SU-DHL-6 (cell line): Measurements from ENCODE around the gene ERVH48-1.
A peak's percentile ranks its signal among the peaks of the same experiment; 100 is the strongest.

Experiments used
- CTCF ChIP-seq: fragments of 200-600 bp; sonication (generic); IDR thresholded peaks from one replicate; pipeline ENCODE4 v1.5.1; 2017; ENCODE audit warnings: antibody characterized with exemption, mild to moderate bottlenecking, low read length, moderate library complexity; ENCODE audit not compliant: insufficient read depth, poor library complexity, severe bottlenecking
- EZH2phosphoT487 ChIP-seq: fragments of 200-600 bp; sonication (generic), shearing (Covaris generic); conservative IDR thresholded peaks from 2 replicates; pipeline ENCODE4 v1.6.1; 2018; ENCODE audit warnings: mild to moderate bottlenecking, antibody characterized with exemption, low read length, moderate library complexity, mixed read lengths

- peak; percentile 78 for TF ChIP-seq CTCF
- no peak for TF ChIP-seq EZH2phosphoT487
These were observed 1.6 kb downstream of the ERVH48-1 start for GRCh38 chr21:42923553-42924432.
